ENCODE measurements around the gene DHCR7.

The DHCR7 gene

DNA sequence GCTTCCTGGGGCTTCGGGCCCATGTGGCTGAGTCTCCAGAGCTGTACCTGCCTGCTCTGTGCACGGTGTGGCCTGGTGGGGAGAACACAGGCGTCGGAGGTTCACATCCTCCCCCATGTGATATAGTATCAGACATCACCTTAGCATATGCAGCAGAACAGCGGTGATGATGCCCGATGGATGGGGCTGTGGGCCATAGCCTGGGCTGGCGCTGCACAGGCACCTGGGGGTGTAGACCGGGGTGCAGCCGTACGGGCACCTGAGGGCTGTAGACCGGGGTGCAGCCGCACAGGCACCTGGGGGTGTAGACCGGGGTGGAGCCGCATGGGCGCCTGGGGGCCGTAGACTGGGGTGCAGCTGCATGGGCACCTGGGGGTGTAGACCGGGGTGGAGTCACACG, 34.0 kb upstream of the DHCR7 start:
- no peaks in the 10 kb centered on the region for H3K79me2 ChIP-seq (ENCODE audit: insufficient read depth, low read length)
- H3F3A ChIP-seq (ENCODE audit: low read depth) = no peaks in the 10 kb centered on the region
- H3K4me3 ChIP-seq (ENCODE audit: low read length, poor library complexity, severe bottlenecking) = no peak overlapping the region
- no peaks in the 10 kb centered on the region for H3K27me3 ChIP-seq (ENCODE audit: insufficient read depth, low read length, poor library complexity, severe bottlenecking)
- no peak overlapping the region for H3K4me2 ChIP-seq (ENCODE audit: low read depth, low read length, poor library complexity, severe bottlenecking)
- no peaks in the 10 kb centered on the region for H3K9me3 ChIP-seq (ENCODE audit: insufficient read depth, low read depth, low read length)
- no peaks in the 10 kb centered on the region for H3K4me1 ChIP-seq (ENCODE audit: insufficient read depth, low read length, poor library complexity, severe bottlenecking)
- H3K36me3 ChIP-seq (ENCODE audit: insufficient read depth, low read length) = peaks cover 70% of the 10 kb centered on the region; the same call in 1 of the 2 replicates
- H2AFZ ChIP-seq (ENCODE audit: low read length) = no peak overlapping the region
- H3K9me2 ChIP-seq (replicated peaks; ENCODE audit: low read depth, low read length) = no peaks in the 10 kb centered on the region
- TF ChIP-seq CTCF (conservative IDR thresholded peaks at IDR 0.05; ENCODE audit: low read length) (no peak), EZH2phosphoT487 (IDR thresholded peaks at IDR 0.05; ENCODE audit: borderline replicate concordance) (no peak)
- H4K20me1 ChIP-seq (ENCODE audit: insufficient read depth, low read length, poor library complexity, severe bottlenecking) = no peaks in the 10 kb centered on the region
- no peak overlapping the region for H3K9ac ChIP-seq (ENCODE audit: low read depth, low read length, poor library complexity, severe bottlenecking)

GRCh38 chr11:71481101-71481960, 33.1 kb upstream of the DHCR7 start:
- Histone ChIP-seq H2AFZ (ENCODE audit: low read length) (no peak overlapping the region), H4K20me1 (ENCODE audit: insufficient read depth, low read length, poor library complexity, severe bottlenecking) (no peaks in the 10 kb centered on the region), H3K9me3 (ENCODE audit: insufficient read depth, low read depth, low read length) (no peaks in the 10 kb centered on the region), H3K9me2 (replicated peaks; ENCODE audit: low read depth, low read length) (no peaks in the 10 kb centered on the region), H3K4me1 (ENCODE audit: insufficient read depth, low read length, poor library complexity, severe bottlenecking) (no peaks in the 10 kb centered on the region), H3K27me3 (ENCODE audit: insufficient read depth, low read length, poor library complexity, severe bottlenecking) (no peaks in the 10 kb centered on the region), H3K9ac (ENCODE audit: low read depth, low read length, poor library complexity, severe bottlenecking) (no peak overlapping the region), H3F3A (ENCODE audit: low read depth) (no peaks in the 10 kb centered on the region), H3K79me2 (ENCODE audit: insufficient read depth, low read length) (no peaks in the 10 kb centered on the region), H3K4me2 (ENCODE audit: low read depth, low read length, poor library complexity, severe bottlenecking) (no peak overlapping the region), H3K4me3 (ENCODE audit: low read length, poor library complexity, severe bottlenecking) (no peak overlapping the region), H3K36me3 (ENCODE audit: insufficient read depth, low read length) (peaks cover 79% of the 10 kb centered on the region; the same call in 1 of the 2 replicates)
- TF ChIP-seq EZH2phosphoT487 (IDR thresholded peaks at IDR 0.05; ENCODE audit: borderline replicate concordance) = no peak
- TF ChIP-seq CTCF (conservative IDR thresholded peaks at IDR 0.05; ENCODE audit: low read length) = no peak

- H3K4me2 ChIP-seq (ENCODE audit: low read depth, low read length, poor library complexity, severe bottlenecking) = no peak overlapping the region
- H3K4me3 ChIP-seq (ENCODE audit: low read length, poor library complexity, severe bottlenecking) = no peak overlapping the region
- no peaks in the 10 kb centered on the region for H3K9me3 ChIP-seq (ENCODE audit: insufficient read depth, low read depth, low read length)
- H3K4me1 ChIP-seq (ENCODE audit: insufficient read depth, low read length, poor library complexity, severe bottlenecking) = no peaks in the 10 kb centered on the region
- H3K36me3 ChIP-seq (ENCODE audit: insufficient read depth, low read length) = peaks cover 77% of the 10 kb centered on the region; the same call in 1 of the 2 replicates
- TF ChIP-seq EZH2phosphoT487 (IDR thresholded peaks at IDR 0.05; ENCODE audit: borderline replicate concordance) = no peak
- TF ChIP-seq CTCF (conservative IDR thresholded peaks at IDR 0.05; ENCODE audit: low read length) = no peak
- H2AFZ ChIP-seq (ENCODE audit: low read length) = no peak overlapping the region
- no peaks in the 10 kb centered on the region for H4K20me1 ChIP-seq (ENCODE audit: insufficient read depth, low read length, poor library complexity, severe bottlenecking)
- no peaks in the 10 kb centered on the region for H3K27me3 ChIP-seq (ENCODE audit: insufficient read depth, low read length, poor library complexity, severe bottlenecking)
- H3F3A ChIP-seq (ENCODE audit: low read depth) = no peaks in the 10 kb centered on the region
- no peak overlapping the region for H3K9ac ChIP-seq (ENCODE audit: low read depth, low read length, poor library complexity, severe bottlenecking)
- H3K9me2 ChIP-seq (replicated peaks; ENCODE audit: low read depth, low read length) = no peaks in the 10 kb centered on the region
- H3K79me2 ChIP-seq (ENCODE audit: insufficient read depth, low read length) = no peaks in the 10 kb centered on the region
These were observed 30.3 kb upstream of the DHCR7 start for GRCh38 chr11:71478528-71478840.

All from Loucy (cell line).